NCI-H2171 (cell line): ENCODE results near the gene KLHL28.
"Not testable (repeated sequence)": the region's sequence is repeated elsewhere in the genome, so short reads cannot be mapped to it uniquely, and the experiment has no call there.

Experiments used
- DNase-seq: peaks from one replicate; lab custom pipeline; 2025; lab: John Stamatoyannopoulos, UW

The KLHL28 gene

GRCh38 chr14:44896275-44897040 lies 65.3 kb downstream of the KLHL28 start:
- no peak for DNase-seq

GRCh38 chr14:44895716-44896115 lies 66.0 kb downstream of the KLHL28 start:
- DNase-seq, result no peak

GRCh38 chr14:44893535-44893934 lies 68.2 kb downstream of the KLHL28 start:
- no peak for DNase-seq

GRCh38 chr14:44891726-44892372 lies 69.9 kb downstream of the KLHL28 start:
- DNase-seq, result not testable (repeated sequence)

- no peak for DNase-seq
Measured at GRCh38 chr14:44889595-44890471, 71.9 kb downstream of the KLHL28 start.

- no peak for DNase-seq
Measured at GRCh38 chr14:44887596-44887955, 74.2 kb downstream of the KLHL28 start.

GRCh38 chr14:44886860-44887595 lies 74.7 kb downstream of the KLHL28 start:
- DNase-seq, result no peak

- DNase-seq, result no peak
Measured at GRCh38 chr14:44880791-44881190, 81.0 kb downstream of the KLHL28 start.
